ENCODE results near the gene NEK4. TPM values are rescaled to one million over a fixed set of nuclear protein-coding genes. Genes with fewer than 3 reads are reported as not detected.

The NEK4 gene
- total and polyA plus RNA-seq, 2 of the 13 experiments (the other 11 are each of a cell fraction or from before 2014, with no cell fraction given): 16.5 to 38.0 TPM

DNA sequence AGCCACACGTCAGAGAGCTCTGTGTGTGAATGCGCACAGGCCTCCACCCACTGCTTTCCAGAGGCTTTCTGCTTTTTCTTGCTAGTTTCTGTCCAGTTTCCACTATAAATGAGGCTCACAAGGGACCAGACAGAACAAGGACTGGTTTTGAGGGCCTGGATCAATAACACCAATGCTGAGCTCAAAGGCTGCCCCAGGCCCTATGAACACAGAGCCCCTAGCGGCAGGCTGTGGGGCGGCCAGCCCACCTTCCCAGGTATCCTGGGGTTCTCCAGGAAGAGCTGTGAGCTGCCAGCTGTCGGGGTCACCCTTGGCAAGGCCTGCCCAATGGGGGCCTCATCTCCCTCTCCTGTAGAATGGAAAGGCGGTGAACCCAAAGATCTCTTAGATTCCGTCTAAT lies 21.7 kb upstream of the NEK4 start (continued):
- TF ChIP-seq, protein P1, sequence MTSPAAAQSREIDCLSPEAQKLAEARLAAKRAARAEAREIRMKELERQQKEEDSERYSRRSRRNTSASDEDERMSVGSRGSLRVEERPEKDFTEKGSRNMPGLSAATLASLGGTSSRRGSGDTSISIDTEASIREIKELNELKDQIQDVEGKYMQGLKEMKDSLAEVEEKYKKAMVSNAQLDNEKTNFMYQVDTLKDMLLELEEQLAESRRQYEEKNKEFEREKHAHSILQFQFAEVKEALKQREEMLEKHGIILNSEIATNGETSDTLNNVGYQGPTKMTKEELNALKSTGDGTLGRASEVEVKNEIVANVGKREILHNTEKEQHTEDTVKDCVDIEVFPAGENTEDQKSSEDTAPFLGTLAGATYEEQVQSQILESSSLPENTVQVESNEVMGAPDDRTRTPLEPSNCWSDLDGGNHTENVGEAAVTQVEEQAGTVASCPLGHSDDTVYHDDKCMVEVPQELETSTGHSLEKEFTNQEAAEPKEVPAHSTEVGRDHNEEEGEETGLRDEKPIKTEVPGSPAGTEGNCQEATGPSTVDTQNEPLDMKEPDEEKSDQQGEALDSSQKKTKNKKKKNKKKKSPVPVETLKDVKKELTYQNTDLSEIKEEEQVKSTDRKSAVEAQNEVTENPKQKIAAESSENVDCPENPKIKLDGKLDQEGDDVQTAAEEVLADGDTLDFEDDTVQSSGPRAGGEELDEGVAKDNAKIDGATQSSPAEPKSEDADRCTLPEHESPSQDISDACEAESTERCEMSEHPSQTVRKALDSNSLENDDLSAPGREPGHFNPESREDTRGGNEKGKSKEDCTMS (CRISPR knock-in tag; conservative IDR thresholded peaks at IDR 0.05): no peak
- TF ChIP-seq PAF1 (CRISPR knock-in tag; IDR thresholded peaks at IDR 0.05) (no peak), PCBP2 (optimal IDR thresholded peaks at IDR 0.05; ENCODE audit: low read depth, low read length, poor library complexity, severe bottlenecking) (no peak), AGO2 (optimal IDR thresholded peaks at IDR 0.05; ENCODE audit: low read depth, low read length) (no peak), MTA1 (CRISPR knock-in tag; IDR thresholded peaks at IDR 0.05; ENCODE audit: borderline replicate concordance) (peak; percentile 33; the same call in 1 of the 2 replicates), XRCC5 (optimal IDR thresholded peaks at IDR 0.05; ENCODE audit: low read length) (peak; percentile 63), PHB2 (IDR thresholded peaks at IDR 0.05; ENCODE audit: partially characterized antibody) (no peak), CREM (IDR thresholded peaks at IDR 0.05) (no peak), CREM (CRISPR knock-in tag; IDR thresholded peaks at IDR 0.05) (no peak), ZMYM2 (CRISPR knock-in tag; IDR thresholded peaks at IDR 0.05) (no peak), ZNF337 (CRISPR knock-in tag; IDR thresholded peaks at IDR 0.05; ENCODE audit: borderline replicate concordance, low read depth) (no peak), ZNF136 (CRISPR knock-in tag; IDR thresholded peaks at IDR 0.05; ENCODE audit: low read depth) (no peak), RELA (CRISPR knock-in tag; IDR thresholded peaks at IDR 0.05) (no peak), FOXJ3 (CRISPR knock-in tag; IDR thresholded peaks at IDR 0.05; ENCODE audit: borderline replicate concordance) (no peak), GATAD2A (CRISPR knock-in tag; IDR thresholded peaks at IDR 0.05) (peak; percentile 53), ZNF563 (CRISPR knock-in tag; IDR thresholded peaks at IDR 0.05) (no peak), HNRNPLL (IDR thresholded peaks at IDR 0.05; ENCODE audit: low read depth, low read length, poor library complexity, severe bottlenecking) (no peak), RBM22 (optimal IDR thresholded peaks at IDR 0.05; ENCODE audit: low read length) (no peak), HNF4A (CRISPR knock-in tag; IDR thresholded peaks at IDR 0.05) (peak; percentile 62)
- TF ChIP-seq, protein P2, sequence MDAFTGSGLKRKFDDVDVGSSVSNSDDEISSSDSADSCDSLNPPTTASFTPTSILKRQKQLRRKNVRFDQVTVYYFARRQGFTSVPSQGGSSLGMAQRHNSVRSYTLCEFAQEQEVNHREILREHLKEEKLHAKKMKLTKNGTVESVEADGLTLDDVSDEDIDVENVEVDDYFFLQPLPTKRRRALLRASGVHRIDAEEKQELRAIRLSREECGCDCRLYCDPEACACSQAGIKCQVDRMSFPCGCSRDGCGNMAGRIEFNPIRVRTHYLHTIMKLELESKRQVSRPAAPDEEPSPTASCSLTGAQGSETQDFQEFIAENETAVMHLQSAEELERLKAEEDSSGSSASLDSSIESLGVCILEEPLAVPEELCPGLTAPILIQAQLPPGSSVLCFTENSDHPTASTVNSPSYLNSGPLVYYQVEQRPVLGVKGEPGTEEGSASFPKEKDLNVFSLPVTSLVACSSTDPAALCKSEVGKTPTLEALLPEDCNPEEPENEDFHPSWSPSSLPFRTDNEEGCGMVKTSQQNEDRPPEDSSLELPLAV (CRISPR knock-in tag; conservative IDR thresholded peaks at IDR 0.05; ENCODE audit: low read depth): no peak
- TF ChIP-seq, protein P3, sequence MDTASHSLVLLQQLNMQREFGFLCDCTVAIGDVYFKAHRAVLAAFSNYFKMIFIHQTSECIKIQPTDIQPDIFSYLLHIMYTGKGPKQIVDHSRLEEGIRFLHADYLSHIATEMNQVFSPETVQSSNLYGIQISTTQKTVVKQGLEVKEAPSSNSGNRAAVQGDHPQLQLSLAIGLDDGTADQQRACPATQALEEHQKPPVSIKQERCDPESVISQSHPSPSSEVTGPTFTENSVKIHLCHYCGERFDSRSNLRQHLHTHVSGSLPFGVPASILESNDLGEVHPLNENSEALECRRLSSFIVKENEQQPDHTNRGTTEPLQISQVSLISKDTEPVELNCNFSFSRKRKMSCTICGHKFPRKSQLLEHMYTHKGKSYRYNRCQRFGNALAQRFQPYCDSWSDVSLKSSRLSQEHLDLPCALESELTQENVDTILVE (CRISPR knock-in tag; IDR thresholded peaks at IDR 0.05): no peak
- TF ChIP-seq, protein P4, sequence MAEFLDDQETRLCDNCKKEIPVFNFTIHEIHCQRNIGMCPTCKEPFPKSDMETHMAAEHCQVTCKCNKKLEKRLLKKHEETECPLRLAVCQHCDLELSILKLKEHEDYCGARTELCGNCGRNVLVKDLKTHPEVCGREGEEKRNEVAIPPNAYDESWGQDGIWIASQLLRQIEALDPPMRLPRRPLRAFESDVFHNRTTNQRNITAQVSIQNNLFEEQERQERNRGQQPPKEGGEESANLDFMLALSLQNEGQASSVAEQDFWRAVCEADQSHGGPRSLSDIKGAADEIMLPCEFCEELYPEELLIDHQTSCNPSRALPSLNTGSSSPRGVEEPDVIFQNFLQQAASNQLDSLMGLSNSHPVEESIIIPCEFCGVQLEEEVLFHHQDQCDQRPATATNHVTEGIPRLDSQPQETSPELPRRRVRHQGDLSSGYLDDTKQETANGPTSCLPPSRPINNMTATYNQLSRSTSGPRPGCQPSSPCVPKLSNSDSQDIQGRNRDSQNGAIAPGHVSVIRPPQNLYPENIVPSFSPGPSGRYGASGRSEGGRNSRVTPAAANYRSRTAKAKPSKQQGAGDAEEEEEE (CRISPR knock-in tag; IDR thresholded peaks at IDR 0.05; ENCODE audit: borderline replicate concordance): 0 out of 2 replicates have a peak, but pooled peaks have one; percentile 51
- TF ChIP-seq, protein P5, sequence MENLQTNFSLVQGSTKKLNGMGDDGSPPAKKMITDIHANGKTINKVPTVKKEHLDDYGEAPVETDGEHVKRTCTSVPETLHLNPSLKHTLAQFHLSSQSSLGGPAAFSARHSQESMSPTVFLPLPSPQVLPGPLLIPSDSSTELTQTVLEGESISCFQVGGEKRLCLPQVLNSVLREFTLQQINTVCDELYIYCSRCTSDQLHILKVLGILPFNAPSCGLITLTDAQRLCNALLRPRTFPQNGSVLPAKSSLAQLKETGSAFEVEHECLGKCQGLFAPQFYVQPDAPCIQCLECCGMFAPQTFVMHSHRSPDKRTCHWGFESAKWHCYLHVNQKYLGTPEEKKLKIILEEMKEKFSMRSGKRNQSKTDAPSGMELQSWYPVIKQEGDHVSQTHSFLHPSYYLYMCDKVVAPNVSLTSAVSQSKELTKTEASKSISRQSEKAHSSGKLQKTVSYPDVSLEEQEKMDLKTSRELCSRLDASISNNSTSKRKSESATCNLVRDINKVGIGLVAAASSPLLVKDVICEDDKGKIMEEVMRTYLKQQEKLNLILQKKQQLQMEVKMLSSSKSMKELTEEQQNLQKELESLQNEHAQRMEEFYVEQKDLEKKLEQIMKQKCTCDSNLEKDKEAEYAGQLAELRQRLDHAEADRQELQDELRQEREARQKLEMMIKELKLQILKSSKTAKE (CRISPR knock-in tag; IDR thresholded peaks at IDR 0.05; ENCODE audit: borderline replicate concordance): no peak

Measured in HepG2 (cell line).